Gastrocnemius medialis (tissue), 4 donors: ENCODE results near the gene ADAMTS2. TPM values are rescaled to one million over a fixed set of nuclear protein-coding genes. Genes with fewer than 3 reads are reported as not detected.
A peak's percentile ranks its signal among the peaks of the same experiment; 100 is the strongest.

Experiments used
- ATAC-seq, 2 donors: fragments of 150-250 bp; one replicate each; pipeline ENCODE4 v1.9.1; 2016
- DNase-seq, 2 donors: peaks; one replicate each; pipeline ENCODE4 v3.0.0-alpha.2; 2019
- H3K27ac ChIP-seq, 4 donors: fragments of 200-600 bp; sonication (generic); 1 replicate in 1 of 4; 2 replicates in 3 of 4; pipeline ENCODE4 v1.5.1; 2016 to 2018; ENCODE audit warnings: mild to moderate bottlenecking in 2 of 4, moderate library complexity in 1 of 4
- H3K27me3 ChIP-seq, 3 donors: fragments of 200-600 bp; sonication (generic) in 2 of 3; 1 replicate in 1 of 3; 2 replicates in 2 of 3; pipeline versions ENCODE4 v1.5.1 to v1.6.0; 2016 to 2019; ENCODE audit warnings: mild to moderate bottlenecking in 1 of 3, moderate library complexity in 1 of 3
- H3K36me3 ChIP-seq, 2 donors: fragments of 200-600 bp; sonication (generic) in 1 of 2; one replicate each; pipeline ENCODE4 v1.5.1; 2017 to 2018
- H3K4me1 ChIP-seq, 2 donors: fragments of 200-600 bp; sonication (generic) in 1 of 2; one replicate each; pipeline ENCODE4 v1.5.1; 2016 to 2017; ENCODE audit warnings: mild to moderate bottlenecking in 2 of 2
- H3K4me3 ChIP-seq, 4 donors: fragments of 200-600 bp; sonication (generic) in 3 of 4; 1 replicate in 1 of 4; 2 replicates in 3 of 4; pipeline ENCODE4 v1.5.1; 2016 to 2019; ENCODE audit warnings: mild to moderate bottlenecking in 2 of 4
- H3K9me3 ChIP-seq, 3 donors: fragments of 200-600 bp; sonication (generic) in 2 of 3; 1 replicate in 1 of 3; 2 replicates in 2 of 3; pipeline ENCODE4 v1.5.1; 2016 to 2019
- POLR2A ChIP-seq, 2 donors: fragments of 450-650 bp; IDR thresholded peaks; one replicate each; pipeline ENCODE4 v1.6.1; 2017; ENCODE audit warnings: antibody characterized with exemption in 2 of 2, mild to moderate bottlenecking in 2 of 2, moderate library complexity in 2 of 2
- in situ Hi-C, 4 donors: fragments of 200-750 bp; cut with MboI; loops; one replicate each; pipeline versions ENCODE4 v1.15.0 to v1.8.0; 2017; ENCODE audit warnings: low sequenced_read_pairs in 4 of 4
- intact Hi-C: fragments of 100-400 bp; cut with DNase I; formaldehyde crosslinking; loops from one replicate; pipeline ENCODE4 v1.15.1; 2023; ENCODE audit warnings: low total_unique reads
- total RNA-seq, 4 donors: library from RNA; depleted of rRNA; stranded (reverse); fragments of >200 nt; gene quantifications; one replicate each; pipeline versions ENCODE4 v1.1.0 to v1.2.3, GENCODE V29; 2016
- TF ChIP-seq, protein P1 (sequence below), 5 experiments: fragments of 450-650 bp in 3 of 5; fragments of 200-600 bp in 2 of 5; sonication (generic) in 2 of 5; IDR thresholded peaks in 4 of 5; conservative IDR thresholded peaks in 1 of 5; 1 replicate in 4 of 5; 2 replicates in 1 of 5; pipeline ENCODE4 v1.5.1; 2016 to 2019; ENCODE audit warnings: antibody characterized with exemption in 5 of 5, mild to moderate bottlenecking in 3 of 5, moderate library complexity in 3 of 5

The ADAMTS2 gene
- total RNA-seq, 4 donors from 2014 or later: 0.78 to 3.8 (median 2.0) TPM

DNA sequence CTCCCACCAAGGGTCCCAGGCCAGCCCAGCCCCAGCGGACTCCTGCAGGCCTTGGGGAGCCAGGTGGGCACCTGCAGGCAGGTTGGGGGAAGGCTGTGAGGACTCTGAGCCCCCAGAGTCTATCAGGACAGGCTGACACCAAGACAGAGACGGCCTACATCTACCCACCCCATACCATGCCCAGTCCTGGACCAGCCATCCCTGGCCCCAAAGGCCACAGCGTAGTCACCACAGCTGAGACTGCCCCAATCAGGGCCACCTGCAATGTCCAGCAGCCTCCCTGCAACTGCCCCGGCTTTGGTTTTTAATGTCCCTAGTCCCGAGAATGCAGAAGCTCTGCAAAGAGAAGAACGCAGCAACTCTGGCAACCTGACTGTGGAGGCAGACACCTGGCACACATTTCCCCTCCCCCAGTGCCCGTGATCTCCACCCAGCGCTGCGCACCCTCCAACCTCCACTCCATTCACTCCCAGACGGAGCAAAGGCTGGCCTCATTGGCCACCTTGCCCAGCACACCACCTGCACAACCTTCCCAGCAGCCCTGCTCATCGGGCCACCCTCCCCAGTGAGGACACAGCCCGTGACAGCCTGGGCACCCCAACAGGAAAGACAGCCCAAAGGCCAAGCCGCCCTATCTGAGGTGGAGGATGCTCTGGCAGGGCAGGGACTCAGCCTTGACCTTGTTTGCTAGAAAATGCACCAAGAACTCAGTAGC lies 14.9 kb downstream of the ADAMTS2 start:
- H3K36me3 ChIP-seq: no peaks in the 10 kb centered on the region
- H3K9me3 ChIP-seq: no peaks in the 10 kb centered on the region
- H3K4me1 ChIP-seq: no peaks in the 10 kb centered on the region
- ATAC-seq: no peak
- intact Hi-C loops: no loop called here
- DNase-seq: no peak
- no peak for TF ChIP-seq POLR2A (IDR thresholded peaks at IDR 0.05)
- TF ChIP-seq, protein P1, sequence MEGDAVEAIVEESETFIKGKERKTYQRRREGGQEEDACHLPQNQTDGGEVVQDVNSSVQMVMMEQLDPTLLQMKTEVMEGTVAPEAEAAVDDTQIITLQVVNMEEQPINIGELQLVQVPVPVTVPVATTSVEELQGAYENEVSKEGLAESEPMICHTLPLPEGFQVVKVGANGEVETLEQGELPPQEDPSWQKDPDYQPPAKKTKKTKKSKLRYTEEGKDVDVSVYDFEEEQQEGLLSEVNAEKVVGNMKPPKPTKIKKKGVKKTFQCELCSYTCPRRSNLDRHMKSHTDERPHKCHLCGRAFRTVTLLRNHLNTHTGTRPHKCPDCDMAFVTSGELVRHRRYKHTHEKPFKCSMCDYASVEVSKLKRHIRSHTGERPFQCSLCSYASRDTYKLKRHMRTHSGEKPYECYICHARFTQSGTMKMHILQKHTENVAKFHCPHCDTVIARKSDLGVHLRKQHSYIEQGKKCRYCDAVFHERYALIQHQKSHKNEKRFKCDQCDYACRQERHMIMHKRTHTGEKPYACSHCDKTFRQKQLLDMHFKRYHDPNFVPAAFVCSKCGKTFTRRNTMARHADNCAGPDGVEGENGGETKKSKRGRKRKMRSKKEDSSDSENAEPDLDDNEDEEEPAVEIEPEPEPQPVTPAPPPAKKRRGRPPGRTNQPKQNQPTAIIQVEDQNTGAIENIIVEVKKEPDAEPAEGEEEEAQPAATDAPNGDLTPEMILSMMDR (IDR thresholded peaks at IDR 0.05 in 4 of 5, conservative IDR thresholded peaks at IDR 0.05 in 1 of 5): no peak
- no peak overlapping the region for H3K4me3 ChIP-seq
- in situ Hi-C loops: no loop called here
- no peak overlapping the region for H3K27ac ChIP-seq
- H3K27me3 ChIP-seq: peaks cover 0 to 4% (median 2%) of the 10 kb centered on the region in 3 donors

DNA sequence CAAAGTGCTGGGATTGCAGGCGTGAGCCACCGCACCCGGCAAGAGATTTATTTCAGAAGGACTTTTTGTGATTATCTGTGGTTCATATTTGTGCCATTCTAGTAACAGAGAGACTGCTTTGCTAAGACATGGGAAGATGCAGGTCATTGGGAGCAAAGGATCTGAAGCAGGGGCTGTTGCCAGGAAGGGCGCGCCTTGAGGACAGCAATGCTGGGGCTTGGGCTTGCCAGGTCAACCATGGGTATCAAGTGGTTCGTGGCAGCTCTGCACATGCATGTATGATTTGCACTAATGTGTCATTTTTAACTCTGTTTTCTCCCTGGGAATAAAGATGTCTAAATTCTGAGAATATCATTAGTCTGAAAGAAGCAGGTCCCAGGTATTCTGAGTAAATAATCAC lies 17.0 kb downstream of the ADAMTS2 start:
- H3K4me1 ChIP-seq: no peaks in the 10 kb centered on the region
- no peak overlapping the region for H3K27ac ChIP-seq
- no peak for TF ChIP-seq POLR2A (IDR thresholded peaks at IDR 0.05)
- TF ChIP-seq, protein P1 (IDR thresholded peaks at IDR 0.05 in 4 of 5, conservative IDR thresholded peaks at IDR 0.05 in 1 of 5): no peak
- intact Hi-C loops: no loop called here
- in situ Hi-C loops: no loop called here
- H3K4me3 ChIP-seq: no peak overlapping the region
- peaks cover 0 to 4% (median 2%) of the 10 kb centered on the region in 3 donors for H3K27me3 ChIP-seq
- no peak for ATAC-seq
- no peaks in the 10 kb centered on the region for H3K36me3 ChIP-seq
- no peaks in the 10 kb centered on the region for H3K9me3 ChIP-seq
- no peak for DNase-seq

DNA sequence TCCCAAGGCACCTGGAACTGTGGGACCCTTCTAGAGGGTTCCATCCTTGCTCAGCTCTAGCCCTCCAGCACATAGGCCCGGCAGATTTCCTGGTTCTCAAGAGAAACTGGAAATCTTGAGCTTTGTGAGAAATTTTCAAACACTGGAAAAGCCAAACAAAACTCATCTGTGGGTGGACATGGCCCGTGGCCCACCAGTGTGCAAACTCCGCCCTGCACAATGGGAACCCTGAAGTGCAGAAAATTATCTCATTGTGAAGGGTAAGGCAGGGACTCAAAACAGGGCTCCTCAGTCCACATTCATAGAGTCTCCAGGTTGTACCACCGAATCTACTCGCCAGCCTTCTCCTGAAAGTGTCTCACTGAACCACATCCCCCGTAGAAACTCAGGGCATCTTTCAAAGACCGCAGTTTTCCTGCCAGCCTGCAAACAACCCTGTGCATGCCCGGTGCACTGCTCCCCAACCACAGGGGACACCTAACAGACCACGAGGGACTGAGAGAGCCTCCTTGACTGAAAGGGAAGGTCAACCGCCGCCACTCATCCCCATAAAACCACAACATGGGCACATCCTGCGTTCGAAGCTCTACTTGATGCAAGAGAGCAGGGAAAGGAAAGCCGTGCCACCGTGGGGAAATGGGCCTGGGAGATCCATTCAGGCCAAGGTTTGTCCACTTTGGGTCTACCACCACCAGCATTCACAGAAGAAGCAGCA lies 18.1 kb downstream of the ADAMTS2 start:
- Histone ChIP-seq H3K36me3 (no peaks in the 10 kb centered on the region), H3K4me3 (no peak overlapping the region), H3K27ac (peak overlapping the region in 3 of 4 donors; percentile 34 to 38 (median 35)), H3K27me3 (peaks cover 0 to 4% (median 2%) of the 10 kb centered on the region in 3 donors), H3K4me1 (peaks cover 0 to 8% of the 10 kb centered on the region in 2 donors), H3K9me3 (no peaks in the 10 kb centered on the region)
- ATAC-seq (no peak), DNase-seq (no peak)
- intact Hi-C loops (no loop called here), in situ Hi-C loops (no loop called here)
- TF ChIP-seq POLR2A (IDR thresholded peaks at IDR 0.05): no peak
- TF ChIP-seq, protein P1 (IDR thresholded peaks at IDR 0.05 in 4 of 5, conservative IDR thresholded peaks at IDR 0.05 in 1 of 5): no peak

DNA sequence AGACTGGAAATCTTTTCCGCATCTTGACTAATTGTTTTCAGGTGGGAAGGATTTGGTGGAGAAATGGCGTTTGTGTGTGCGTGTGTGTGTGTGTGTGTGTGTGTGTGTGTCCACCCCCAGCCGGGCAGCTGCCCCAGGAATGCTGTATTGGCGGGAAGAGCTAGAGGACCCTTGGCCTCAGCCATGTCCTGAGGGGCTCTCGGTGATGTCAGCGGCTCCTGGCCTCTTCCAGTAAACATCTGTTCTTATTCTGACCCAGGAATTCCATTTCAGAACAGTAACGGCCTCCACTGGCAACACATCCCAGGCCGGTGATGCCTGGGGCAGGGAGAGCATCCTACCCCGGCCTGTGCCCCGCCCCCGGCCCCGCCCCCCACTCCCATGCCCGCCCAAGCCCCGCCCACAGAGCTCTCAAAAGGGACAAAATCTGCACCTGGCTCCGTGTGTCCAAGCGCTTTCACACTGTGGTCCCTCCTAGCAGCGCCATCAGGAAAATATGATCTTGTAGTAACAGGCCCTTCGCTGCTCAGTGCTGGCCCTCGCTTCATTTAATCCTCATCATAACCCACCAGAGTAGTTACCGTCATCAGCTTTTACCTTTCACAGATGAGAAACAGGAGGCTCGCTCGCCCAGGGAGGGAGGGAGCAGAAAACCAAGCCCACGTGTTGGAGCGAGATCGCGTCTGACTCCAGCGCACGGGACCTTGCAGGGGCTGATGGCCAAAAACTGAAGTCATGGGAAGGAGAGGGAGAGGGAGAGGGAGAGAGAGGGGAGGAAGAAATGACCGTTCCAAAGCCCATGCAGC lies 18.9 kb downstream of the ADAMTS2 start:
- peak overlapping the region in 3 of 4 donors; percentile 34 to 38 (median 35) for H3K27ac ChIP-seq
- in situ Hi-C loops (no loop called here), intact Hi-C loops (no loop called here)
- TF ChIP-seq POLR2A (IDR thresholded peaks at IDR 0.05): no peak
- TF ChIP-seq, protein P1 (IDR thresholded peaks at IDR 0.05 in 4 of 5, conservative IDR thresholded peaks at IDR 0.05 in 1 of 5): no peak
- H3K4me3 ChIP-seq: no peak overlapping the region
- no peaks in the 10 kb centered on the region for H3K36me3 ChIP-seq
- H3K9me3 ChIP-seq: no peaks in the 10 kb centered on the region
- H3K4me1 ChIP-seq: peaks cover 0 to 8% of the 10 kb centered on the region in 2 donors
- ATAC-seq (peak; percentile 56 to 66), DNase-seq (peak; percentile 28 to 65)
- H3K27me3 ChIP-seq: peaks cover 0 to 4% (median 2%) of the 10 kb centered on the region in 3 donors
